ENCODE data around the gene SPATA3.

Gene SPATA3

DNA sequence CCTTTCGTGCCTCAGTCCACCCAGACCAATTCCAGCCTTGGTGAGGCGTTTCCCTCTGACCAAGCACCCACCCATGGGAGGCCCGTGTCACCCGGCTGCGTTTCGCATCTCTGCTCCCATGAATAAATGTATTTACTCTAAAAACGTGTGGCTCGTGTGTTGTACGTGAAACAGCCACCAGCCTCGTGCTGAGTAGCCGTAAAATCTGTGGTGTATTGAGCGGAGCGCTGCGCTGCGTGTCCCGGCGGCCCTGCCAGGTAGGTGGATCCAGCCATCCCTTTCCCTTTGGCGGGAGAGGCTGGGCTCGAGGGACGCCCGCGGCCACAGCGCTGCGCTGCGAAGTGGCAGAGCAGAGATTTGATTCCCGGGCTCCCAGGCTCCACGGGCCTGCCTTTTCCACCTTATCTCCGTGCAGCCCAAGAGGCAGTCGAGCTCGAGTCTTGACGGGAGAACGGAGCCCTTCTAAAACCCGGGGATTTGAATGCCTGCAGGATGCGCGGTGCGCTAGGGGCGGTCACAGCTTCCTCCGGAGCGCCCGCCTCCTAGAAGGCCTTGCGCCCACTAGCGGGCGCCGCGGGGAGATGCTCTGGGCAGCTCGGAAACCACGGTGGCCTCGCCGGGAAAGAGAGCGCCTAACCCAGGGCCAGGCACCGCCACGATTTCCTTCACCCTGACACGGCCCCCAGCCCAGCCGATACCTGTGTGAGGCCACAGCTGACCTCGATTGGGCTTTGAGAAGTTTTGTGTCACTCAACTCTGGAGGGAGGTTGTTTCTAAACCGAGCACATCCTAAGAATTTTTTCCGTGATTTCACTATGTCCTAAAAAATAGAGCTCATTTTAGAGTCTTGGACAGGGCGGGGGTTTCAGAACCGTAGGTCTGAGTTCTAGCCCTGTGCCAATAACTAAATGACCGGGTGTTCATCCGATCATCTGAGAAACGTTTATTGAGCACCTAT is 56.9 kb downstream of the SPATA3 start:
- no peaks in the 10 kb centered on the region for H3K36me3 ChIP-seq (ENCODE audit: control insufficient read depth, insufficient read depth, low read length)
- no peak overlapping the region for H3K9ac ChIP-seq (ENCODE audit: low read depth, low read length)
- no peaks in the 10 kb centered on the region for H3K9me3 ChIP-seq (ENCODE audit: control insufficient read depth, insufficient read depth, low read length)
- no peak overlapping the region for H3K27ac ChIP-seq (ENCODE audit: low read depth, low read length)
- peak overlapping the region; percentile 59 for H3K4me3 ChIP-seq (ENCODE audit: low read depth, low read length)
- peaks cover 2% of the 10 kb centered on the region for H3K4me1 ChIP-seq (ENCODE audit: control insufficient read depth, insufficient read depth, low read length)
- H3K27me3 ChIP-seq (ENCODE audit: control insufficient read depth, insufficient read depth, low read length) = peaks cover 27% of the 10 kb centered on the region

DNA sequence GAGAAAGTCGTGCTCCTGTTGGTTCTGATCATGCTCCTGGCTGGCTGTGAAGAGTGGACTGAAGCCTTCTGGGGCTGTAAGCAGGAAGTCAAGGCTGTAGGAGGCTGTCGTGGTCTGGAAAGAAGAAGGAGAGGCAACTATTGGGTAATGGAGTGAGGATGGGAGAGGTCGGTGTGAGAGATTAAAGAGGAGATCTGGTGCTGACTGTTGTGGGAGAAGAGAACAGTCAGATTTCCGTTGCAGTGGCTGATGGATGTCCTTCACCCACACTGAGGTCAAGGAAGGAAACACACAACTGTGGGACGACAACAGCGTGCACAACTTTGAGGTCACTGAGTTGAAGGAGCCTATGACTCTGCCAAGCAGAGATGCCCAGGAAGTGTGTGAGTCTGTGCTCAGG is 57.9 kb downstream of the SPATA3 start:
- Histone ChIP-seq H3K4me3 (ENCODE audit: low read depth, low read length) (no peak overlapping the region), H3K9ac (ENCODE audit: low read depth, low read length) (no peak overlapping the region), H3K9me3 (ENCODE audit: control insufficient read depth, insufficient read depth, low read length) (no peaks in the 10 kb centered on the region), H3K27ac (ENCODE audit: low read depth, low read length) (no peak overlapping the region), H3K4me1 (ENCODE audit: control insufficient read depth, insufficient read depth, low read length) (peaks cover 7% of the 10 kb centered on the region), H3K36me3 (ENCODE audit: control insufficient read depth, insufficient read depth, low read length) (no peaks in the 10 kb centered on the region), H3K27me3 (ENCODE audit: control insufficient read depth, insufficient read depth, low read length) (peaks cover 27% of the 10 kb centered on the region)

DNA sequence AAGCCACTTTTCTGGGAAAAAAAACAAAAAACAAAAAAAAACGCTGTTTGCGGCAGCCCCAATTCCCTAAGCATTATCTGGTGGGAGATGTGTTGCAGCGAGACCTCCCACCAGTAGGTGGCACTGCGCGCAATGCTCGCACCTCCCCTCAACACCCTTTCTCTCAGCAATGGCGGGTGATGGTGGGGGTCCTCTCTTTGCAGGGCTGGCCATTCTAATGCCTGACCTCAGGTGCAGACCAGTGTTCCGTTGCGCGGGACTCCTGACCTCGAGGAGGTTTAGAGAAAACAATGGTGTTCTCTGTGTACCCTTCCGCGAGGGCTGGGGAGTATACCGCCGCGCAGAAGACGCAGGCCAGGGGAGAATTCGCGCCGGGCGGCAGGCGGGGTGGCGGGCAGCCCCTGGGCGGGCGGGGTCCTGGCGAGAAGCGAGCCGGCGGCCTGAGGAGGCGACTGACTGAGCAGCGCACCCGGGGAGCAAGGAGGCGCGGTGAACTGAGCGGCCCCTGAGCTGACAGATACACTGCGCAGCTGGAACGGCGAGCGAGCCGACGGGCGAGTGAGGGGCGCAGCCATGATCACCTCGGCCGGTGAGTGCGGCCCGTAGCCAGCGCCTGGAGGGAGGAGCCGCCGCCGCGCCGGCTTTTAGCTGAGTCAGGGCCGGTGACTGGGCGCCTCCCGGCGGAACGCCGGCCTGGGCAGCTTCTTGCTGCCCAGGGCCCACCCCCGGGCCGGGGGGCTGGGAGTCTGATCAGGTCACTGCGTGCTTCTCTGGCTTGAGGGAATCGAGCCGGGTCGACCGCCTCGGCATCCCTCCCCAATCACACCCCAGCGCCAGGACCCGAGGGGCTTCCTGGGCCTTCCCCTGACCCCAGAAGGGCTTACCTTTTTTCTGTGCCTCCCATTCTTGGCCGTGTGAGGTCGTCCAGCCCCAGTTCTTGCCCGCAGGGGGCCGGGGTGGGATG is 60.8 kb downstream of the SPATA3 start, which contains the start of gene PSMD1:
PSMD1 (plus strand) TSS at position 415 of the 964 bp plus-strand sequence; CDS start at position 574, 159 bp downstream.
- Histone ChIP-seq H3K27me3 (ENCODE audit: control insufficient read depth, insufficient read depth, low read length) (peaks cover 23% of the 10 kb centered on the region), H3K4me3 (ENCODE audit: low read depth, low read length) (peak within 1 kb of the TSS; percentile 91), H3K9me3 (ENCODE audit: control insufficient read depth, insufficient read depth, low read length) (no peaks in the 10 kb centered on the region), H3K9ac (ENCODE audit: low read depth, low read length) (peak within 1 kb of the TSS; percentile 97), H3K36me3 (ENCODE audit: control insufficient read depth, insufficient read depth, low read length) (peaks cover 11% of the 10 kb centered on the region), H3K4me1 (ENCODE audit: control insufficient read depth, insufficient read depth, low read length) (peaks cover 7% of the 10 kb centered on the region), H3K27ac (ENCODE audit: low read depth, low read length) (peak within 1 kb of the TSS; percentile 96)

DNA sequence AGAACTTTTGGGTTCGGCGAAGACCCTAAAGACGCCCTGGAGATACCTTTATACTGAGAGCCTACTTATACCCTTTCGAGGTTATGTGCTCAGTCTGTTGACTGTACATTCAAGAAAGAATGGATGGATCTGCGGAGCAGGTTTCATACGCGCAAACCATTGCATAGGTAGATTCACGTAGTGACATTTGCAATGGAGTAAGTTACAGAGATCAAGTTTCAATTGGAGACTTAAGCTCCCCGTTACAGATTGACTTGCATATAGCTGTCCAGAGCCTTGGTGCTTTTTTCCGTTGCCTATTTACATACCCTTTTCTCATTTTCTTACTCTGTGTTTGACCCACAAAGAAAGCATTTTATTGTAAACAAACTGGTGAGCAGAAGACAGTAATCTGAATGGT is 61.7 kb downstream of the SPATA3 start:
- Histone ChIP-seq H3K9ac (ENCODE audit: low read depth, low read length) (peak overlapping the region; percentile 97), H3K36me3 (ENCODE audit: control insufficient read depth, insufficient read depth, low read length) (peaks cover 20% of the 10 kb centered on the region), H3K27ac (ENCODE audit: low read depth, low read length) (peak overlapping the region; percentile 96), H3K4me1 (ENCODE audit: control insufficient read depth, insufficient read depth, low read length) (peaks cover 7% of the 10 kb centered on the region), H3K4me3 (ENCODE audit: low read depth, low read length) (peak overlapping the region; percentile 91), H3K9me3 (ENCODE audit: control insufficient read depth, insufficient read depth, low read length) (no peaks in the 10 kb centered on the region), H3K27me3 (ENCODE audit: control insufficient read depth, insufficient read depth, low read length) (peaks cover 15% of the 10 kb centered on the region)

Data from HUES48 (cell line).